Vagina (tissue), 2 donors: ENCODE results near the gene ZNF561. TPM values are rescaled to one million over a fixed set of nuclear protein-coding genes. Genes with fewer than 3 reads are reported as not detected.

Experiments used
- DNase-seq, 2 donors: peaks; one replicate each; pipeline ENCODE4 v3.0.0-alpha.2; 2017; ENCODE audit errors: extremely low spot score in 2 of 2
- H3K27ac ChIP-seq: fragments of 200-600 bp; sonication (generic); one replicate; pipeline ENCODE4 v1.5.1; 2019
- H3K27me3 ChIP-seq: fragments of 200-600 bp; sonication (generic); one replicate; pipeline ENCODE4 v1.5.1; 2019
- H3K36me3 ChIP-seq, 2 donors: fragments of 200-600 bp; sonication (generic); one replicate each; pipeline ENCODE4 v1.5.1; 2017 to 2019
- H3K4me1 ChIP-seq: fragments of 200-600 bp; sonication (generic); one replicate; pipeline ENCODE4 v1.5.1; 2019
- H3K4me3 ChIP-seq, 2 donors: fragments of 200-600 bp; sonication (generic); 1 replicate in 1 of 2; 2 replicates in 1 of 2; pipeline ENCODE4 v1.5.1; 2016 to 2019
- H3K9me3 ChIP-seq: fragments of 200-600 bp; sonication (generic); one replicate; pipeline ENCODE4 v1.5.1; 2019
- CTCF ChIP-seq, 3 experiments: fragments of 450-650 bp in 2 of 3; fragments of 200-600 bp in 1 of 3; sonication (generic) in 1 of 3; IDR thresholded peaks; one replicate each; pipeline ENCODE4 v1.5.1; 2017 to 2019; ENCODE audit warnings: antibody characterized with exemption in 3 of 3, mild to moderate bottlenecking in 2 of 3, moderate library complexity in 2 of 3
- POLR2A ChIP-seq, 2 donors: fragments of 450-650 bp; IDR thresholded peaks; one replicate each; pipeline ENCODE4 v1.6.1; 2017; ENCODE audit warnings: antibody characterized with exemption in 2 of 2, mild to moderate bottlenecking in 2 of 2, moderate library complexity in 2 of 2
- POLR2AphosphoS5 ChIP-seq, 2 donors: sonication (generic); formaldehyde crosslinking; IDR thresholded peaks; one replicate each; pipeline ENCODE4 v1.9.0; 2017; ENCODE audit warnings: antibody characterized with exemption in 2 of 2, mild to moderate bottlenecking in 2 of 2, low read depth in 1 of 2; ENCODE audit not compliant: insufficient read depth in 1 of 2
- intact Hi-C: fragments of 100-400 bp; cut with DNase I; formaldehyde crosslinking; loops from one replicate; pipeline ENCODE4 v1.15.1; 2023
- total RNA-seq: library from RNA; depleted of rRNA; stranded (reverse); fragments of >200 nt; gene quantifications from one replicate; pipeline ENCODE4 v1.2.3, GENCODE V29; 2016

Gene ZNF561
- total RNA-seq, 1 donor from 2014 or later, result 29.2 TPM

DNA sequence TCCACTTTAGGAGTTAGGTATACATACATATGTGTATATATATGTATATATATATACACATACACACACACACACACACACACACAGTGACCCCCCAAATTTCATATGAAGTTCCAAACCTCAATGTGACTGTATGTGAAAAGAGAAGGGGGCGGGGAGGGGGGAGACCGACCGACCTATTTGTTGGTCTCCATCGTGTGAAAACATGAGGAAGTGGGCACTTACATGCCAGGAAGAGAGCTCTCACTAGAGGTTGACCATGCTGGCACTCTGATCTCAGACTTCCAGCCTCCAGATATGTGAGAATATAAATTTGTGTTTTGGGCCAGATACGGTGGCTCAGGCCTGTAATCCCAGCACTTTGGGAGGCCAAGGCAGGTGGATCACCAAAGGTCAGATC, 29.3 kb upstream of the ZNF561 start:
- Histone ChIP-seq H3K27me3 (no peaks in the 10 kb centered on the region), H3K4me1 (no peaks in the 10 kb centered on the region), H3K9me3 (peaks cover 31% of the 10 kb centered on the region), H3K27ac (no peak overlapping the region), H3K36me3 (peaks cover 0 to 85% of the 10 kb centered on the region in 2 donors), H3K4me3 (no peak overlapping the region)
- TF ChIP-seq CTCF (IDR thresholded peaks at IDR 0.05) (no peak), POLR2A (IDR thresholded peaks at IDR 0.05) (no peak), POLR2AphosphoS5 (IDR thresholded peaks at IDR 0.05; ENCODE audit: insufficient read depth in 1 of 2, low read depth in 1 of 2) (no peak)
- no peak for DNase-seq
- intact Hi-C loops, result no loop called here

DNA sequence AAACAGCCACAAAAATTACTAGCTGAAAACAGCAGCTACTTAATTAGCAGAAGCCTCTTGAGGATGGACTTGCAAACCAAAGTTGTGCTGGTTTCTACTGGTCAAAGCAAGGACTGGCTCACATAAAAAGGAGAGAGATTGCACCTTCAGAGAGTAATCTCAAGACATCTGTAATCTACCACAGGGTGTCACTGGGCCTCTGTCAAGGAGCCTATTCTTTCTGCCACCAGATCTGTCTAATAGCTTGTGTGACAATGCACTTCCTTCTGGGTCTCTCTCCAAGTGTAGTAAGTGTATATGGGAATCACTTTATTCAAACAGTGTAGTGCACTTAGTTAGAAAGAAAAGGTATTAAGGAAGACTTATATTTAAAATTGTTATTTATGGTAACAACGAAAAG, 24.4 kb upstream of the ZNF561 start:
- no peaks in the 10 kb centered on the region for H3K4me1 ChIP-seq
- no peaks in the 10 kb centered on the region for H3K9me3 ChIP-seq
- intact Hi-C loops, result no loop called here
- no peak overlapping the region for H3K27ac ChIP-seq
- H3K27me3 ChIP-seq, result no peaks in the 10 kb centered on the region
- peaks cover 0 to 54% of the 10 kb centered on the region in 2 donors for H3K36me3 ChIP-seq
- H3K4me3 ChIP-seq, result no peak overlapping the region
- no peak for DNase-seq
- no peak for TF ChIP-seq POLR2A (IDR thresholded peaks at IDR 0.05)
- no peak for TF ChIP-seq CTCF (IDR thresholded peaks at IDR 0.05)
- TF ChIP-seq POLR2AphosphoS5 (IDR thresholded peaks at IDR 0.05; ENCODE audit: insufficient read depth in 1 of 2, low read depth in 1 of 2), result no peak

- Histone ChIP-seq H3K36me3 (peaks cover 0 to 46% of the 10 kb centered on the region in 2 donors), H3K4me3 (no peak overlapping the region), H3K27ac (no peak overlapping the region), H3K27me3 (no peaks in the 10 kb centered on the region), H3K4me1 (no peaks in the 10 kb centered on the region), H3K9me3 (no peaks in the 10 kb centered on the region)
- TF ChIP-seq POLR2AphosphoS5 (IDR thresholded peaks at IDR 0.05; ENCODE audit: insufficient read depth in 1 of 2, low read depth in 1 of 2), result no peak
- intact Hi-C loops, result no loop called here
- no peak for DNase-seq
Observed at GRCh38 chr19:9644472-9644871, 23.4 kb upstream of the ZNF561 start.

- H3K4me1 ChIP-seq, result no peaks in the 10 kb centered on the region
- peaks cover 0 to 24% of the 10 kb centered on the region in 2 donors for H3K36me3 ChIP-seq
- TF ChIP-seq POLR2A (IDR thresholded peaks at IDR 0.05), result no peak
- TF ChIP-seq POLR2AphosphoS5 (IDR thresholded peaks at IDR 0.05; ENCODE audit: insufficient read depth in 1 of 2, low read depth in 1 of 2), result no peak
- no peak for TF ChIP-seq CTCF (IDR thresholded peaks at IDR 0.05)
- intact Hi-C loops, result no loop called here
- no peaks in the 10 kb centered on the region for H3K27me3 ChIP-seq
- no peak for DNase-seq
- no peak overlapping the region for H3K27ac ChIP-seq
- no peaks in the 10 kb centered on the region for H3K9me3 ChIP-seq
- no peak overlapping the region for H3K4me3 ChIP-seq
Observed at GRCh38 chr19:9641810-9642209, 20.8 kb upstream of the ZNF561 start.

GRCh38 chr19:9640956-9641355, 19.9 kb upstream of the ZNF561 start:
- no peaks in the 10 kb centered on the region for H3K9me3 ChIP-seq
- no peaks in the 10 kb centered on the region for H3K27me3 ChIP-seq
- H3K4me3 ChIP-seq, result no peak overlapping the region
- intact Hi-C loops, result no loop called here
- H3K4me1 ChIP-seq, result no peaks in the 10 kb centered on the region
- TF ChIP-seq POLR2A (IDR thresholded peaks at IDR 0.05), result no peak
- TF ChIP-seq CTCF (IDR thresholded peaks at IDR 0.05), result no peak
- no peak for TF ChIP-seq POLR2AphosphoS5 (IDR thresholded peaks at IDR 0.05; ENCODE audit: insufficient read depth in 1 of 2, low read depth in 1 of 2)
- no peak for DNase-seq
- H3K27ac ChIP-seq, result no peak overlapping the region
- H3K36me3 ChIP-seq, result peaks cover 0 to 19% of the 10 kb centered on the region in 2 donors
